Uterus (tissue), 2 donors: ENCODE measurements around the gene ZBTB17.

Experiments used
- POLR2A ChIP-seq, 2 donors: fragments of 450-650 bp; IDR thresholded peaks; one replicate each; pipeline ENCODE4 v1.6.1; 2016; ENCODE audit warnings: antibody characterized with exemption in 2 of 2, mild to moderate bottlenecking in 1 of 2, moderate library complexity in 1 of 2
- TF ChIP-seq, protein P1 (sequence below), 4 experiments: fragments of 200-600 bp in 2 of 4; fragments of 450-650 bp in 2 of 4; sonication (generic) in 2 of 4; IDR thresholded peaks; one replicate each; pipeline ENCODE4 v1.5.1; 2016 to 2019; ENCODE audit warnings: antibody characterized with exemption in 4 of 4, mild to moderate bottlenecking in 2 of 4, moderate library complexity in 1 of 4

GRCh38 chr1:15956150-15956549, 19.8 kb downstream of the ZBTB17 start:
- TF ChIP-seq POLR2A (IDR thresholded peaks at IDR 0.05): no peak
- TF ChIP-seq, protein P1, sequence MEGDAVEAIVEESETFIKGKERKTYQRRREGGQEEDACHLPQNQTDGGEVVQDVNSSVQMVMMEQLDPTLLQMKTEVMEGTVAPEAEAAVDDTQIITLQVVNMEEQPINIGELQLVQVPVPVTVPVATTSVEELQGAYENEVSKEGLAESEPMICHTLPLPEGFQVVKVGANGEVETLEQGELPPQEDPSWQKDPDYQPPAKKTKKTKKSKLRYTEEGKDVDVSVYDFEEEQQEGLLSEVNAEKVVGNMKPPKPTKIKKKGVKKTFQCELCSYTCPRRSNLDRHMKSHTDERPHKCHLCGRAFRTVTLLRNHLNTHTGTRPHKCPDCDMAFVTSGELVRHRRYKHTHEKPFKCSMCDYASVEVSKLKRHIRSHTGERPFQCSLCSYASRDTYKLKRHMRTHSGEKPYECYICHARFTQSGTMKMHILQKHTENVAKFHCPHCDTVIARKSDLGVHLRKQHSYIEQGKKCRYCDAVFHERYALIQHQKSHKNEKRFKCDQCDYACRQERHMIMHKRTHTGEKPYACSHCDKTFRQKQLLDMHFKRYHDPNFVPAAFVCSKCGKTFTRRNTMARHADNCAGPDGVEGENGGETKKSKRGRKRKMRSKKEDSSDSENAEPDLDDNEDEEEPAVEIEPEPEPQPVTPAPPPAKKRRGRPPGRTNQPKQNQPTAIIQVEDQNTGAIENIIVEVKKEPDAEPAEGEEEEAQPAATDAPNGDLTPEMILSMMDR (IDR thresholded peaks at IDR 0.05): no peak
